GM21737 (cell line): Measurements from ENCODE around the gene XKR3.
"Not testable (repeated sequence)": the region's sequence is repeated elsewhere in the genome, so short reads cannot be mapped to it uniquely, and the experiment has no call there.

Experiments used
- ATAC-seq: cut with Tn5 transposase; IDR thresholded peaks from one replicate; pipeline ENCODE4 v1.9.1; 2021; ENCODE audit warnings: mild to moderate bottlenecking, moderate library complexity; ENCODE audit not compliant: unreplicated experiment

XKR3 gene

DNA sequence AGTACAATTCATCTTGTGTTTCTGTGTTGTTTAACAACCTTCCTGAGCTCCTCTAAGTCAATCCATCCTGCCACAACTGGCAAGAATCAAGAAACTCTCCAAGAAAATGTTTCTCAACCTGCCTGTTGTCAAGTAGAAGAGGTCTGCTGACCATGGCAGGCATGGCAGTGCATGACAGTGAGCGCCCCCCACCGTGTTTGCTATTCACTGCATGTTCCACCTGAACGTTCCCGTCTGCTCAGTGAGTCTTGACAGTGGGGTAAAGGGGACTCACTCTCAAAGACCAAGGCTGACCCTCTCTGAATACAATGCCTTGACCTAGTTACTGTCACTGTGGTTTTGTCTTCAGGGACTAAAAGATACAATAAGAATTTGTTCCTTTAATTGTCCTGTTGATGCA is 75.9 kb downstream of the XKR3 start:
- not testable (repeated sequence) for ATAC-seq

- not testable (repeated sequence) for ATAC-seq
These were observed 76.9 kb downstream of the XKR3 start for GRCh38 chr22:16748160-16748929.

GRCh38 chr22:16747266-16748159 is 77.7 kb downstream of the XKR3 start:
- ATAC-seq = not testable (repeated sequence)

- ATAC-seq = not testable (repeated sequence)
These were observed 90.9 kb downstream of the XKR3 start for GRCh38 chr22:16734271-16734670.
